Keratinocyte (primary cell): ENCODE results near the gene MCTS1. TPM values are rescaled to one million over a fixed set of nuclear protein-coding genes. Genes with fewer than 3 reads are reported as not detected.

Experiments
- DNase-seq: peaks from one replicate; pipeline ENCODE4 v3.0.0-alpha.2; 2011; ENCODE audit warnings: low read depth, missing footprints, low spot score
- FAIRE-seq: peaks from 2 replicates; lab custom pipeline; 2011; peaks lifted over from hg19 to GRCh38; lab: Jason Lieb, UNC
- H2AFZ ChIP-seq: 2 replicates; pipeline ENCODE4 v1.6.0; 2012; ENCODE audit warnings: low read length, control low read depth, inconsistent platforms; ENCODE audit not compliant: control insufficient read depth
- H3K27ac ChIP-seq: 2 replicates; pipeline ENCODE4 v1.5.1; 2011; ENCODE audit warnings: low read length; ENCODE audit not compliant: control insufficient read depth, insufficient read depth
- H3K27me3 ChIP-seq: 3 replicates; pipeline ENCODE4 v1.6.0; 2011; ENCODE audit warnings: low read length; ENCODE audit not compliant: control insufficient read depth, insufficient read depth; ENCODE audit errors: extremely low read depth
- H3K36me3 ChIP-seq, 2 experiments: 2 replicates in 1 of 2; 3 replicates in 1 of 2; pipeline ENCODE4 v1.5.1; 2011; ENCODE audit warnings: low read length in 2 of 2, mild to moderate bottlenecking in 1 of 2; ENCODE audit not compliant: control insufficient read depth in 2 of 2, insufficient read depth in 2 of 2; ENCODE audit errors: extremely low read depth in 1 of 2
- H3K4me1 ChIP-seq: 3 replicates; pipeline ENCODE4 v1.5.1; 2011; ENCODE audit warnings: low read length; ENCODE audit not compliant: control insufficient read depth, insufficient read depth; ENCODE audit errors: extremely low read depth
- H3K4me2 ChIP-seq: 3 replicates; pipeline ENCODE4 v1.6.0; 2011; ENCODE audit warnings: low read depth, low read length; ENCODE audit not compliant: control insufficient read depth, insufficient read depth; ENCODE audit errors: extremely low read depth
- H3K4me3 ChIP-seq, 3 experiments: fragments of 200-600 bp in 1 of 3; sonication (generic) in 1 of 3; 2 replicates in 2 of 3; 3 replicates in 1 of 3; pipeline ENCODE4 v1.5.1; 2011 to 2016; ENCODE audit warnings: low read length in 3 of 3, mild to moderate bottlenecking in 3 of 3, control low read depth in 2 of 3, inconsistent platforms in 1 of 3, low read depth in 1 of 3, mixed read lengths in 1 of 3, mixed run types in 1 of 3, moderate library complexity in 1 of 3; ENCODE audit not compliant: control insufficient read depth in 2 of 3, insufficient read depth in 2 of 3; ENCODE audit errors: extremely low read depth in 1 of 3
- H3K79me2 ChIP-seq: 2 replicates; pipeline ENCODE4 v1.6.0; 2012; ENCODE audit warnings: low read length; ENCODE audit not compliant: control insufficient read depth, insufficient read depth
- H3K9ac ChIP-seq: 3 replicates; pipeline ENCODE4 v1.6.0; 2011; ENCODE audit warnings: low read length; ENCODE audit not compliant: control insufficient read depth, insufficient read depth; ENCODE audit errors: extremely low read depth
- H3K9me1 ChIP-seq: 3 replicates; pipeline ENCODE4 v1.6.0; 2011; ENCODE audit warnings: low read length; ENCODE audit not compliant: control insufficient read depth, insufficient read depth; ENCODE audit errors: extremely low read depth
- H3K9me3 ChIP-seq: 2 replicates; pipeline ENCODE4 v1.5.1; 2012; ENCODE audit warnings: low read depth, low read length; ENCODE audit not compliant: control insufficient read depth
- H4K20me1 ChIP-seq: 3 replicates; pipeline ENCODE4 v1.6.0; 2011; ENCODE audit warnings: low read length; ENCODE audit not compliant: control insufficient read depth, insufficient read depth; ENCODE audit errors: extremely low read depth
- EZH2 ChIP-seq: IDR thresholded peaks from one replicate; pipeline ENCODE4 v1.6.1; 2012; ENCODE audit warnings: inconsistent platforms, mild to moderate bottlenecking, low read length, moderate library complexity
- dilution Hi-C: fragments of 300-500 bp; cut with MboI; formaldehyde crosslinking; loops from one replicate; pipeline ENCODE4 v1.7.0; 2020; ENCODE audit warnings: low sequenced_read_pairs; ENCODE audit not compliant: extremely low pct_ligation_motif_present
- polyA plus RNA-seq, 5 experiments: library from polyadenylated mRNA; depleted of rRNA in 3 of 5; stranded (reverse) in 3 of 5; stranded (forward) in 1 of 5; unstranded in 1 of 5; fragments of >200 nt; gene quantifications; 1 replicate in 1 of 5; 2 replicates in 3 of 5; 3 replicates in 1 of 5; pipeline versions ENCODE4 v1.2.1 to v1.2.3, GENCODE V29; 2011 to 2012; ENCODE audit warnings: missing spikeins in 2 of 5, low read depth in 1 of 5, low replicate concordance in 1 of 5
- TF ChIP-seq, protein P1 (sequence below), 3 experiments: IDR thresholded peaks in 1 of 3; conservative IDR thresholded peaks in 1 of 3; optimal IDR thresholded peaks in 1 of 3; 2 replicates in 2 of 3; 3 replicates in 1 of 3; pipeline versions ENCODE3 to v1.5.1; 2011; ENCODE audit warnings: low read length in 3 of 3, mild to moderate bottlenecking in 3 of 3, moderate library complexity in 2 of 3, control low read depth in 1 of 3, inconsistent platforms in 1 of 3; ENCODE audit not compliant: insufficient read depth in 2 of 3; ENCODE audit errors: extremely low read depth in 1 of 3

The MCTS1 gene
- polyA plus RNA-seq, 1 donor (not counting 4 experiments of a cell fraction or from before 2014, with no cell fraction given), result 97.7 TPM

DNA sequence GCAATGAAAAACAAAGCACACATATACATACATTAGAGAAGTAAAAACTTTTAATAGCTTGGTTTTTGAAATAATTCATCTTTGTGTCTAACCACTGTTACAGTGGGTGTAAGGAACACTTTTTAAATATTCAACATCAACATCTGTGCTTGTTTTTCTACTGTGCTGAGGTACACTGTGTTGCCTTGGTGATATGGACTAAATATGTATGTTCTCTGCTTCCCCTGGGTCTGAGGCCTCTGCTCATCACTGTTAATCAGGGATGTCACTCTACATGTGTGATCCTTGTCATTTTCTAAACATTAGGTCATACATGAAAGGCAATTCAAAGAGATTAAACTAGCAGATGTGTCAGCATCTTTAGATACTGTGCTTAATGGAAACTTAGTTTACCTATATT, 10.9 kb downstream of the MCTS1 start:
- dilution Hi-C loops, result no loop called here
- no peaks in the 10 kb centered on the region for H3K4me1 ChIP-seq
- no peaks in the 10 kb centered on the region for H3K9me1 ChIP-seq
- H3K36me3 ChIP-seq, result peaks cover 0 to 4% of the 10 kb centered on the region in 2 experiments
- H3K9me3 ChIP-seq, result no peaks in the 10 kb centered on the region
- no peak for DNase-seq
- FAIRE-seq, result no peak
- no peak overlapping the region for H3K9ac ChIP-seq
- TF ChIP-seq, protein P1, sequence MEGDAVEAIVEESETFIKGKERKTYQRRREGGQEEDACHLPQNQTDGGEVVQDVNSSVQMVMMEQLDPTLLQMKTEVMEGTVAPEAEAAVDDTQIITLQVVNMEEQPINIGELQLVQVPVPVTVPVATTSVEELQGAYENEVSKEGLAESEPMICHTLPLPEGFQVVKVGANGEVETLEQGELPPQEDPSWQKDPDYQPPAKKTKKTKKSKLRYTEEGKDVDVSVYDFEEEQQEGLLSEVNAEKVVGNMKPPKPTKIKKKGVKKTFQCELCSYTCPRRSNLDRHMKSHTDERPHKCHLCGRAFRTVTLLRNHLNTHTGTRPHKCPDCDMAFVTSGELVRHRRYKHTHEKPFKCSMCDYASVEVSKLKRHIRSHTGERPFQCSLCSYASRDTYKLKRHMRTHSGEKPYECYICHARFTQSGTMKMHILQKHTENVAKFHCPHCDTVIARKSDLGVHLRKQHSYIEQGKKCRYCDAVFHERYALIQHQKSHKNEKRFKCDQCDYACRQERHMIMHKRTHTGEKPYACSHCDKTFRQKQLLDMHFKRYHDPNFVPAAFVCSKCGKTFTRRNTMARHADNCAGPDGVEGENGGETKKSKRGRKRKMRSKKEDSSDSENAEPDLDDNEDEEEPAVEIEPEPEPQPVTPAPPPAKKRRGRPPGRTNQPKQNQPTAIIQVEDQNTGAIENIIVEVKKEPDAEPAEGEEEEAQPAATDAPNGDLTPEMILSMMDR (optimal IDR thresholded peaks at IDR 0.05 in 1 of 3, IDR thresholded peaks at IDR 0.05 in 1 of 3, conservative IDR thresholded peaks at IDR 0.05 in 1 of 3; ENCODE audit: extremely low read depth in 1 of 3, insufficient read depth in 2 of 3, low read length in 3 of 3), result no peak
- TF ChIP-seq EZH2, result no peak
- no peak overlapping the region for H3K27ac ChIP-seq
- no peak overlapping the region for H3K4me3 ChIP-seq
- no peaks in the 10 kb centered on the region for H4K20me1 ChIP-seq
- H3K27me3 ChIP-seq, result no peaks in the 10 kb centered on the region
- no peak overlapping the region for H3K4me2 ChIP-seq
- H3K79me2 ChIP-seq, result no peaks in the 10 kb centered on the region
- no peak overlapping the region for H2AFZ ChIP-seq

DNA sequence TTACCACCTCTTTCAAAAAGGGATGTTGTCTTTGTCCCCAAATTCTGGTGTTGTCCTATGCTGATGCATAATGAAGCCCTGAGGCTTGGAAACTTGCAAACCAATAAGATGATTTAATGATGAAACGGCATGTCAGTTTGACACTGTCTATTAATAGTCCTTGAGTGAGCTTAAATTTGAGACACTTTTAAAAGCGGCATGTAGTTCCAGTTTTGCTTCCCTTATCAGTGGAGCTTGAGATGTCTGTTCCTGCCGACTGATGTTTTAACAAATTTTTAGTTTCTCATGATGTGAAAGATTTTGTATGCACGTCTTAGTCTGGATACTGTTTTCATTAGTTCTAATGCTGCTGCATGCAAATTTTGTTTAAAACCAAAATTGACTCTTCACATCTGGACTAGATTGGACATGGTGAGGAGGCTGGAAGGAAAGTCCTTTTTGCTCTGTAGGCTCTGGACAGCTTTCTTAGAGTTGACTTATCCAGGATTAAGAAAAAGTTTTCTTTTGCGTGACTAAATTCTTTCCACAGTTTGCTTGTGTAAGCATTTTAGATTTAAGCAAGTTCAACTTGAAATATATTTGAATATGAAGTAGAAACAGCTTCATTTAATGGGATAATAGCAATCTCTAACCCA, 14.2 kb downstream of the MCTS1 start:
- Histone ChIP-seq H2AFZ (no peak overlapping the region), H3K4me3 (no peak overlapping the region), H4K20me1 (no peaks in the 10 kb centered on the region), H3K27me3 (no peaks in the 10 kb centered on the region), H3K9me3 (no peaks in the 10 kb centered on the region), H3K36me3 (no peaks in the 10 kb centered on the region), H3K4me2 (no peak overlapping the region), H3K4me1 (no peaks in the 10 kb centered on the region), H3K9me1 (no peaks in the 10 kb centered on the region), H3K27ac (no peak overlapping the region), H3K79me2 (no peaks in the 10 kb centered on the region), H3K9ac (no peak overlapping the region)
- TF ChIP-seq, protein P1 (optimal IDR thresholded peaks at IDR 0.05 in 1 of 3, IDR thresholded peaks at IDR 0.05 in 1 of 3, conservative IDR thresholded peaks at IDR 0.05 in 1 of 3; ENCODE audit: extremely low read depth in 1 of 3, insufficient read depth in 2 of 3, low read length in 3 of 3), result no peak
- TF ChIP-seq EZH2, result no peak
- dilution Hi-C loops, result no loop called here
- DNase-seq (no peak), FAIRE-seq (no peak)
